ENCODE data around the gene RAN.

DNA sequence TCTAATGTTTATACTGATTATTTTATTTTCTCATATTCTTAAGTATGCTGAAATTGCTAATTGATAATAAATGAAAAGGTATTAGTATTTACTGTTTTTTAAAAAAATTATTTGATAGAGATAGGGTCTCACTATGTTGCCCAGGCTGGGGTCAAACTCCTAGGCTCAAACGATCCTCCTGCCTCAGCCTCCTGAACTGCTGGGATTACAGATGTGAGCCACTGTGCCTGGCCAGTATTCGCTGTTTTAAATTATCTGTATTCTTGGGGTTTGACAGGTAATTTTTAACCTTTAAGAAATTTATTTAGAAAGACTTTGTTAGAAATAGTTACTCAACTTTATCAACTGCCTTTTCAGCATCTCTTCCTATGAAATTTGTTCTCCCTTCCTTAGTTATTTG lies 32.2 kb downstream of the RAN start:
- TF ChIP-seq, protein P1, sequence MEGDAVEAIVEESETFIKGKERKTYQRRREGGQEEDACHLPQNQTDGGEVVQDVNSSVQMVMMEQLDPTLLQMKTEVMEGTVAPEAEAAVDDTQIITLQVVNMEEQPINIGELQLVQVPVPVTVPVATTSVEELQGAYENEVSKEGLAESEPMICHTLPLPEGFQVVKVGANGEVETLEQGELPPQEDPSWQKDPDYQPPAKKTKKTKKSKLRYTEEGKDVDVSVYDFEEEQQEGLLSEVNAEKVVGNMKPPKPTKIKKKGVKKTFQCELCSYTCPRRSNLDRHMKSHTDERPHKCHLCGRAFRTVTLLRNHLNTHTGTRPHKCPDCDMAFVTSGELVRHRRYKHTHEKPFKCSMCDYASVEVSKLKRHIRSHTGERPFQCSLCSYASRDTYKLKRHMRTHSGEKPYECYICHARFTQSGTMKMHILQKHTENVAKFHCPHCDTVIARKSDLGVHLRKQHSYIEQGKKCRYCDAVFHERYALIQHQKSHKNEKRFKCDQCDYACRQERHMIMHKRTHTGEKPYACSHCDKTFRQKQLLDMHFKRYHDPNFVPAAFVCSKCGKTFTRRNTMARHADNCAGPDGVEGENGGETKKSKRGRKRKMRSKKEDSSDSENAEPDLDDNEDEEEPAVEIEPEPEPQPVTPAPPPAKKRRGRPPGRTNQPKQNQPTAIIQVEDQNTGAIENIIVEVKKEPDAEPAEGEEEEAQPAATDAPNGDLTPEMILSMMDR (IDR thresholded peaks at IDR 0.05), result no peak
- no peak for TF ChIP-seq POLR2A (IDR thresholded peaks at IDR 0.05)

Data from sigmoid colon (tissue), 3 donors.